AG09309 (cell line): ENCODE measurements around the gene NEU3.
"Not testable (repeated sequence)": the region's sequence is repeated elsewhere in the genome, so short reads cannot be mapped to it uniquely, and the experiment has no call there.

Experiments
- DNase-seq: peaks from one replicate; pipeline ENCODE4 v3.0.0-alpha.2; 2010; ENCODE audit warnings: low read depth
- H3K4me3 ChIP-seq: 2 replicates; pipeline ENCODE4 v1.5.1; 2011; ENCODE audit warnings: mild to moderate bottlenecking, low read depth, low read length, moderate library complexity; ENCODE audit not compliant: control insufficient read depth
- TF ChIP-seq, protein P1 (sequence below): IDR thresholded peaks from 2 replicates; pipeline ENCODE4 v1.5.1; 2011; ENCODE audit warnings: mild to moderate bottlenecking, low read depth, low read length, inconsistent platforms; ENCODE audit not compliant: insufficient read depth, control insufficient read depth; ENCODE audit errors: missing control alignments

NEU3 gene

DNA sequence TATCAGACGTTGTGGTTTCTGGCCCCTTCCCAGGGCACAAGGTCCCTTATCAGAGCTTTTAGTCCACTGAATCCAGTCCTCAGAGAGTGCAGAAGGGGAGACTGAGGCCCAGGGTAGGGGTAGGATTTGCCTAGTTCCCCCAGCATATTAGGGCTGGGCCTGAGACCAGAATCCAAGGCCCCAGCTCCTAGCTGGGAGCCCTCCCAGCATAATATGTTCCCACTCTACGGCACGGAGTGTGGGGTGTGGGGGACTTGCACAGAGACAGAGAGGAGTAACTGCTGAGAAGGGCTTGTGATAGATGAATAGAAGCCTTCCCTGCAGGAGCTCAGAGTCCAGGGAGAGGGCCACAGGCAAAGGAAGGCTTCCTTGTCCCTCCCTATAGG is 43.8 kb downstream of the NEU3 start:
- DNase-seq, result no peak
- TF ChIP-seq, protein P1, sequence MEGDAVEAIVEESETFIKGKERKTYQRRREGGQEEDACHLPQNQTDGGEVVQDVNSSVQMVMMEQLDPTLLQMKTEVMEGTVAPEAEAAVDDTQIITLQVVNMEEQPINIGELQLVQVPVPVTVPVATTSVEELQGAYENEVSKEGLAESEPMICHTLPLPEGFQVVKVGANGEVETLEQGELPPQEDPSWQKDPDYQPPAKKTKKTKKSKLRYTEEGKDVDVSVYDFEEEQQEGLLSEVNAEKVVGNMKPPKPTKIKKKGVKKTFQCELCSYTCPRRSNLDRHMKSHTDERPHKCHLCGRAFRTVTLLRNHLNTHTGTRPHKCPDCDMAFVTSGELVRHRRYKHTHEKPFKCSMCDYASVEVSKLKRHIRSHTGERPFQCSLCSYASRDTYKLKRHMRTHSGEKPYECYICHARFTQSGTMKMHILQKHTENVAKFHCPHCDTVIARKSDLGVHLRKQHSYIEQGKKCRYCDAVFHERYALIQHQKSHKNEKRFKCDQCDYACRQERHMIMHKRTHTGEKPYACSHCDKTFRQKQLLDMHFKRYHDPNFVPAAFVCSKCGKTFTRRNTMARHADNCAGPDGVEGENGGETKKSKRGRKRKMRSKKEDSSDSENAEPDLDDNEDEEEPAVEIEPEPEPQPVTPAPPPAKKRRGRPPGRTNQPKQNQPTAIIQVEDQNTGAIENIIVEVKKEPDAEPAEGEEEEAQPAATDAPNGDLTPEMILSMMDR, result no peak
- no peak overlapping the region for H3K4me3 ChIP-seq

- TF ChIP-seq, protein P1, result no peak
- no peak overlapping the region for H3K4me3 ChIP-seq
- no peak for DNase-seq
Observed at GRCh38 chr11:75033916-75034315, 45.2 kb downstream of the NEU3 start.

DNA sequence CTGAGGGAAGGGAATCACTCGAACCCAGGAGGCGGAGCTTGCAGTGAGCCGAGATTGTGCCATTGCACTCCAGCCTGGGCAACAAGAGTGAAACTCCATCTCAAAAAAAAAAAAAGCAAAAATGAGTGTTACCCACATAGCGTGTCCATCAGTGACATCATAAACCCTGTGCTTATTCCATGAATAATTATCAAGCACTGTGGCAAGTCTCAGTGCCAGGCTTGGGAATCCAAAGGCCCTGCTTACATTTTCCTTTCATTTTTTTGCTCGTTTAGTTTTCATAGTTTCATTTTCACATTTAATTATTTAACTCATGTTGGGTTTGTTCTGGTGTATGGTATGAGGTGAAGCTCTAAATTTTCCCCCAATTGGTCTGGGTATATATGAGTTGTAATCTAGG is 46.5 kb downstream of the NEU3 start:
- TF ChIP-seq, protein P1, result no peak
- H3K4me3 ChIP-seq, result no peak overlapping the region
- DNase-seq, result no peak

DNA sequence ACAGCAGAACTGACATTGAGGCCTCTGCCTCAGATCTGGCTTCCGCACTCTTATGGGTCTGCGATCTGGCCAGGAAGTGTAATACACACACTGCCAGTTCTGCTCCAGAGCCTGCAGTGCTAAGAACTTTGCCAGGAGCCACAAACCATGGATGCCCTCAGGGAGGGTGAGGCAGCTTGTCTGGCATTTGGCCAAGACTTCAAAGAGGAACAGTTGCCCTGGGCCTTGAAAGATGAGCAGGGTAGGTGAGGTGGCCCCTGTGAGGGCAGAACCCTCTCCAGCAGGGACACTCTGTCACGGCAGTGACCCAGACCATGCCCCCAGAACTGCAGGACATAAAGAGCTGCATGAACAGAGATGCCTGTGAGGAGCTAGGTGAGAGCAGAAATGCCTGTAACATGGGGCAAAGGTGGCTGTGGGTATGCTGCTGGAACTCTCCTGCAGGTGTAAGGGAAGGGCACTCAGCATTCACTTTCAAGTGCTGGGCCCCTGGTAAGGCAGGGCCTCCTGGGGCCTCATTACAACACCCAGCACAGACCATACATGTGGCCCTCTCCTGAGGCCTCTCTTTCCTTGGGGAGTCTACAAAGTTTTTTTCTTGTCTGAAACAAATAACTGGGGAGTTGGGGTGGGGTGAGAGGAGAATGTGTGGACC is 47.3 kb downstream of the NEU3 start:
- TF ChIP-seq, protein P1, result no peak
- no peak overlapping the region for H3K4me3 ChIP-seq
- no peak for DNase-seq

GRCh38 chr11:75040167-75040770 is 51.5 kb downstream of the NEU3 start:
- TF ChIP-seq, protein P1, result no peak
- no peak for DNase-seq
- H3K4me3 ChIP-seq, result no peak overlapping the region

DNA sequence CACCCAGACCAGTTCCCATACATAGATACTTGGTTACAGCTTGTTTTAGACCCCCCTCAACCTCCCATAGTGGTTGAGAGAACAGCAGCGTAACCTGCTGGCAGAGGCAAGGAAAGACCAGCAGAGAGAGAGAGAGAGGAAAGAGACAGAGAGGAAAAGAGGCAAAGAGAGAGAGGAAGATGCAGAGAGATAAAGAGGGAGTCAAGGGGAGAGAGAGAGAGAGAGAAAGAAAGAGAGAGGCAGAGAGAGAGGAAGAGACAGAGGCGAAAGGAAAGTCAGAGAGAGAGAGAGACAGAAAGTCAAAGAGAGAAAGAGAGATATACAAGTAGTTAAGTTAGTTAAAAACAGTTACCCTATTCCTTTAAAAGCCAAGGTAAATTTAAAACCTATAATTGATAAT is 52.5 kb downstream of the NEU3 start:
- TF ChIP-seq, protein P1, result no peak
- no peak overlapping the region for H3K4me3 ChIP-seq
- DNase-seq, result no peak

GRCh38 chr11:75041821-75042220 is 53.1 kb downstream of the NEU3 start:
- DNase-seq, result not testable (repeated sequence)

DNA sequence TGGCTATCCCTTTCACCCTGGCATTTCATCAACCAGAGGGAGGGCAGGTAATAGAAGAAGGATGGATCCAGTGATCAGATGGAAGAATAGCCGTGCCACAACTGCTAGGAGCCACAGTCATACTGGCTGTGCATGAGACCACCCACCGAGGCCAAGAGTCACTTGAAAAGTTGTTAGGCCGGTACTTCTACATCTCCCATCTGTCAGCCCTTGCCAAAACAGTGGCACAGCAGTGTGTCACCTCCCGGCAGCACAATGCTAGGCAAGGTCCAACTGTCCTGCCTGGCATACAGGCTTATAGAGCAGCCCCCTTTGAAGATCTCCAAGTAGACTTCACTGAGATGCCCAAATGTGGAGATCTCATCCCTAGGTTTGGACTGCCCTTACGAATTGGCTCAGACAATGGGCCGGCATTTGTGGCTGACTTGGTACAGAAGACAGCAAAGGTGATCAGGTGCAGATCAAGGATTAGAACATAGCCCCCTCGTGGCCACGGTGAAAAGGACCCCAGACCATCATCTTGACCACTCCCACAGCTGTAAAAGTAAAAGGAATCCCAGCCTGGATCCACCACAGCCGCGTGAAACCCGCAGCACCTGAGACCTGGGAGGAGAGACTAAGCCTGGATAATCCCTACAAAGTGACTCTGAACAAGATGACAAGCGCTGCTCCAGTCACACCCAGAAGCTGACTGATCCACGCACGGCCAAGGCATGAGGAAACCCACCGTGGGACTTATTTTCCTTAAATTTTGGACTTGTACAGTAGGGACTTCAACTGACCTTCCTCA is 55.8 kb downstream of the NEU3 start:
- H3K4me3 ChIP-seq, DNase-seq: not testable (repeated sequence)

More at GRCh38 chr11:75041821-75042220, 53.1 kb downstream of the NEU3 start:
- not testable (repeated sequence) for H3K4me3 ChIP-seq

DNA sequence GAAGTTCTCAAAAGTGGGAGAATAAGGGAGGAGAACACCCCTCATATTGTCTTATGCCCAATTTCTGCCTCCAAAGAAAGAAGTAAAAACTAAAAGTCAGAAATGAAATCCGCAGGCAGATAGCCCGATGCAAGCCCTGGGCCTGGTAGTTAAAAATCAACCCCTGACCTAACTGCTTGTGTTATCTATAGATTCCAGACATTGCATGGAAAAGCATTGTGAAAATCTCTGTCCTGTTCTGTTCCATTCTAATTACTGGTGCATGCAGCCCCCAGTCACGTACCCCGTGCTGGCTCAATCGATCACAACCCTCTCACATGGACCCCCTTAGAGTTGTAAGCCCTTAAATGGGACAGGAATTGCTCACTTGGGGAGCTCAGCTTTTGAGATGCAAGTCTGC is 57.9 kb downstream of the NEU3 start:
- not testable (repeated sequence) for DNase-seq, H3K4me3 ChIP-seq
